ENCODE results near the gene NOS3.

NOS3 gene

DNA sequence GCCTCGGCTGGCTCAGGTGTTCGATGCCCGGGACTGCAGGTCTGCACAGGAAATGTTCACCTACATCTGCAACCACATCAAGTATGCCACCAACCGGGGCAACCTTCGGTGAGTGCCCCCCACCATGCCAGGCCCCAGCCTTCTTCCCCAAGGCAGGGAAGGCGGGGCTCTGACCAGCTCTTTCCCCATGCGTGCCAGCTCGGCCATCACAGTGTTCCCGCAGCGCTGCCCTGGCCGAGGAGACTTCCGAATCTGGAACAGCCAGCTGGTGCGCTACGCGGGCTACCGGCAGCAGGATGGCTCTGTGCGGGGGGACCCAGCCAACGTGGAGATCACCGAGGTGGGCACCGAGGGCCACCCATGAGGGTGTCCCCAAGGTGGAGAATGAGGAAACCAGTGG, 7.5 kb downstream of the NOS3 start:
- Histone ChIP-seq H3K79me2 (ENCODE audit: control insufficient read depth, insufficient read depth, low read length) (no peaks in the 10 kb centered on the region), H3K18ac (ENCODE audit: low read length) (no peak overlapping the region), H3K9ac (ENCODE audit: low read length) (no peak overlapping the region), H4K5ac (ENCODE audit: low read length) (no peak overlapping the region), H3K4me3 (ENCODE audit: low read length) (no peak overlapping the region), H3K4me1 (ENCODE audit: control insufficient read depth, low read depth, low read length) (no peaks in the 10 kb centered on the region), H3K4me2 (ENCODE audit: low read length) (no peak overlapping the region), H3K36me3 (ENCODE audit: control insufficient read depth, insufficient read depth, low read length) (no peaks in the 10 kb centered on the region), H3K4ac (ENCODE audit: low read depth, low read length) (no peak overlapping the region), H3K27ac (ENCODE audit: low read depth, low read length) (no peak overlapping the region), H3K56ac (ENCODE audit: low read length) (no peak overlapping the region), H2AK5ac (ENCODE audit: low read length) (no peak overlapping the region), H3K23ac (ENCODE audit: low read length) (no peak overlapping the region), H3K79me1 (ENCODE audit: low read length) (no peaks in the 10 kb centered on the region), H4K8ac (ENCODE audit: low read depth, low read length) (no peak overlapping the region), H2BK15ac (replicated peaks; ENCODE audit: low read depth) (no peak overlapping the region), H2BK5ac (ENCODE audit: low read length) (no peak overlapping the region), H3K27me3 (ENCODE audit: insufficient read depth, low read length, poor library complexity) (no peaks in the 10 kb centered on the region), H2BK120ac (ENCODE audit: low read depth, low read length) (no peak overlapping the region)
- no CpG with 5 or more reads among the region's 20 CpGs for WGBS (ENCODE audit: extremely low coverage, insufficient coverage, low lambda C conversion rate)
- no peak for DNase-seq

DNA sequence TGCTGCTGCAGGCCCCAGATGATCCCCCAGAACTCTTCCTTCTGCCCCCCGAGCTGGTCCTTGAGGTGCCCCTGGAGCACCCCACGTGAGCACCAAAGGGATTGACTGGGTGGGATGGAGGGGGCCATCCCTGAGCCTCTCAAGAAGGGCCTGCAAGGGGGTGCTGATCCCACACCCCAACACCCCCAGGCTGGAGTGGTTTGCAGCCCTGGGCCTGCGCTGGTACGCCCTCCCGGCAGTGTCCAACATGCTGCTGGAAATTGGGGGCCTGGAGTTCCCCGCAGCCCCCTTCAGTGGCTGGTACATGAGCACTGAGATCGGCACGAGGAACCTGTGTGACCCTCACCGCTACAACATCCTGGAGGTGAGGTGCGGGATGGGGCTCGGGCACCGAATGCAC, 8.2 kb downstream of the NOS3 start:
- H4K8ac ChIP-seq (ENCODE audit: low read depth, low read length): no peak overlapping the region
- no peak overlapping the region for H3K4me3 ChIP-seq (ENCODE audit: low read length)
- no peak overlapping the region for H2AK5ac ChIP-seq (ENCODE audit: low read length)
- WGBS (ENCODE audit: extremely low coverage, insufficient coverage, low lambda C conversion rate): no CpG with 5 or more reads among the region's 12 CpGs
- H2BK5ac ChIP-seq (ENCODE audit: low read length): no peak overlapping the region
- no peak overlapping the region for H3K27ac ChIP-seq (ENCODE audit: low read depth, low read length)
- H2BK15ac ChIP-seq (replicated peaks; ENCODE audit: low read depth): no peak overlapping the region
- H3K79me2 ChIP-seq (ENCODE audit: control insufficient read depth, insufficient read depth, low read length): no peaks in the 10 kb centered on the region
- H3K36me3 ChIP-seq (ENCODE audit: control insufficient read depth, insufficient read depth, low read length): no peaks in the 10 kb centered on the region
- no peak overlapping the region for H3K18ac ChIP-seq (ENCODE audit: low read length)
- H3K56ac ChIP-seq (ENCODE audit: low read length): no peak overlapping the region
- H4K5ac ChIP-seq (ENCODE audit: low read length): no peak overlapping the region
- H3K9ac ChIP-seq (ENCODE audit: low read length): no peak overlapping the region
- H3K4me2 ChIP-seq (ENCODE audit: low read length): no peak overlapping the region
- H3K4me1 ChIP-seq (ENCODE audit: control insufficient read depth, low read depth, low read length): no peaks in the 10 kb centered on the region
- DNase-seq: no peak
- H3K4ac ChIP-seq (ENCODE audit: low read depth, low read length): no peak overlapping the region
- H3K79me1 ChIP-seq (ENCODE audit: low read length): no peaks in the 10 kb centered on the region
- no peaks in the 10 kb centered on the region for H3K27me3 ChIP-seq (ENCODE audit: insufficient read depth, low read length, poor library complexity)
- H3K23ac ChIP-seq (ENCODE audit: low read length): no peak overlapping the region
- H2BK120ac ChIP-seq (ENCODE audit: low read depth, low read length): no peak overlapping the region

DNA sequence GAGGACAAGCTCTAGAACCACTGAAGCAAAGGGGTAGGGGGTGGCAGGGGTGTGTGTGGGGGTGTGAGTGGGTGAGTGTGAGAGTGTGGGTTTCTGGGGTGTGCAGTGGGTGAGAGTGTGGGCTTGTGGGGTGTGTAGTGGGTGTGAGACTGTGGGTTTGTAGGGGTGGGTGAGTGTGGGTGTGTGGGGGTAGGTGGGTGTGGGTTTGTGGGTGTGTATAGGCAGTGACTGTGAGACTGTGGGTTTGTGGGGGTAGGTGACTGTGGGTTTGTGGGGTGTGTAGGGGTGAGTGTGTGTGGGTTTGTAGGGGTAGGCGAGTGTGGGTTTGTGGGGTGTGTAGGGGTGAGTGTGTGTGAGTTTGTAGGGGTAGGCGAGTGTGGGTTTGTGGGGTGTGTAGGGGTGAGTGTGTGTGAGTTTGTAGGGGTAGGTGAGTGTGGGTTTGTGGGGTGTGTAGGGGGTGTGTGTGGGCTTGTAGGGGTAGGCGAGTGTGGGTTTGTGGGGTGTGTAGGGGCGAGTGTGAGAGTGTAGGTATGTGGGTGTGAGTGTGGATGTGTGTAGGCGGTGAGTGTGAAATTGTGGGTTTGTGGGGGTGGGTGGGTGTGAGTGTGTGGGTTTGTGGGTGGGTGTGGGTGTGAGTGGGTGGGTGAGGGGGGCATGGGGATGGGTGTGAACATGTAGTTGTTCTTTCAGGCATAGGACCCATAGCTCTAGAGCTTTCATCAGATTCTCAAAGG, 8.8 kb downstream of the NOS3 start:
- Histone ChIP-seq H2BK5ac (ENCODE audit: low read length) (no peak overlapping the region), H3K79me2 (ENCODE audit: control insufficient read depth, insufficient read depth, low read length) (no peaks in the 10 kb centered on the region), H2BK120ac (ENCODE audit: low read depth, low read length) (no peak overlapping the region), H2AK5ac (ENCODE audit: low read length) (no peak overlapping the region), H4K8ac (ENCODE audit: low read depth, low read length) (no peak overlapping the region), H2BK15ac (replicated peaks; ENCODE audit: low read depth) (no peak overlapping the region), H3K4me1 (ENCODE audit: control insufficient read depth, low read depth, low read length) (no peaks in the 10 kb centered on the region), H3K4ac (ENCODE audit: low read depth, low read length) (no peak overlapping the region), H3K18ac (ENCODE audit: low read length) (no peak overlapping the region), H3K9ac (ENCODE audit: low read length) (no peak overlapping the region), H3K36me3 (ENCODE audit: control insufficient read depth, insufficient read depth, low read length) (no peaks in the 10 kb centered on the region), H4K5ac (ENCODE audit: low read length) (no peak overlapping the region), H3K27me3 (ENCODE audit: insufficient read depth, low read length, poor library complexity) (no peaks in the 10 kb centered on the region), H3K4me3 (ENCODE audit: low read length) (no peak overlapping the region), H3K23ac (ENCODE audit: low read length) (no peak overlapping the region), H3K56ac (ENCODE audit: low read length) (no peak overlapping the region), H3K79me1 (ENCODE audit: low read length) (no peaks in the 10 kb centered on the region), H3K4me2 (ENCODE audit: low read length) (no peak overlapping the region), H3K27ac (ENCODE audit: low read depth, low read length) (no peak overlapping the region)
- no peak for DNase-seq
- 100% methylated on average over 4 of the region's 5 CpGs for WGBS (ENCODE audit: extremely low coverage, insufficient coverage, low lambda C conversion rate)

- no peak overlapping the region for H3K18ac ChIP-seq (ENCODE audit: low read length)
- H3K4ac ChIP-seq (ENCODE audit: low read depth, low read length): no peak overlapping the region
- no peak overlapping the region for H4K5ac ChIP-seq (ENCODE audit: low read length)
- no peak overlapping the region for H3K23ac ChIP-seq (ENCODE audit: low read length)
- H2BK120ac ChIP-seq (ENCODE audit: low read depth, low read length): no peak overlapping the region
- H3K4me3 ChIP-seq (ENCODE audit: low read length): no peak overlapping the region
- H4K8ac ChIP-seq (ENCODE audit: low read depth, low read length): no peak overlapping the region
- H3K9ac ChIP-seq (ENCODE audit: low read length): no peak overlapping the region
- no peak overlapping the region for H3K56ac ChIP-seq (ENCODE audit: low read length)
- WGBS (ENCODE audit: extremely low coverage, insufficient coverage, low lambda C conversion rate): no CpG with 5 or more reads among the region's 13 CpGs
- H3K79me2 ChIP-seq (ENCODE audit: control insufficient read depth, insufficient read depth, low read length): no peaks in the 10 kb centered on the region
- DNase-seq: no peak
- H2BK15ac ChIP-seq (replicated peaks; ENCODE audit: low read depth): no peak overlapping the region
- H3K36me3 ChIP-seq (ENCODE audit: control insufficient read depth, insufficient read depth, low read length): no peaks in the 10 kb centered on the region
- H3K27ac ChIP-seq (ENCODE audit: low read depth, low read length): no peak overlapping the region
- H3K4me1 ChIP-seq (ENCODE audit: control insufficient read depth, low read depth, low read length): no peaks in the 10 kb centered on the region
- no peak overlapping the region for H2BK5ac ChIP-seq (ENCODE audit: low read length)
- H3K27me3 ChIP-seq (ENCODE audit: insufficient read depth, low read length, poor library complexity): no peaks in the 10 kb centered on the region
- no peak overlapping the region for H3K4me2 ChIP-seq (ENCODE audit: low read length)
- no peak overlapping the region for H2AK5ac ChIP-seq (ENCODE audit: low read length)
- H3K79me1 ChIP-seq (ENCODE audit: low read length): no peaks in the 10 kb centered on the region
Measured at GRCh38 chr7:151000897-151001495, 10.2 kb downstream of the NOS3 start.

DNA sequence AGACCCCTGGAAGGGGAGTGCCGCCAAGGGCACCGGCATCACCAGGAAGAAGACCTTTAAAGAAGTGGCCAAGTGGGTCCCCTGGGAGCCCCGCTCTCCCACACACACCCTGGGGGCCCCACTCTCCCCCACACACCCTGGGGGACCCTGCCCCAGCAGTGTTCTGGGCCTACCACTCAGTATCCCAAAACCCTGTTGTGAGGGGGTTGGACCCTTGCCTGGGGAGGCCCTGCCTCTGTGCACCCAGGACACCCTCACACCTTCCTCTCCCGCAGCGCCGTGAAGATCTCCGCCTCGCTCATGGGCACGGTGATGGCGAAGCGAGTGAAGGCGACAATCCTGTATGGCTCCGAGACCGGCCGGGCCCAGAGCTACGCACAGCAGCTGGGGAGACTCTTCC, 10.7 kb downstream of the NOS3 start:
- H3K4ac ChIP-seq (ENCODE audit: low read depth, low read length): no peak overlapping the region
- no peak overlapping the region for H3K23ac ChIP-seq (ENCODE audit: low read length)
- no peak overlapping the region for H3K4me2 ChIP-seq (ENCODE audit: low read length)
- H3K79me1 ChIP-seq (ENCODE audit: low read length): no peaks in the 10 kb centered on the region
- no peak overlapping the region for H4K8ac ChIP-seq (ENCODE audit: low read depth, low read length)
- no peak for DNase-seq
- no peak overlapping the region for H2BK120ac ChIP-seq (ENCODE audit: low read depth, low read length)
- H2BK5ac ChIP-seq (ENCODE audit: low read length): no peak overlapping the region
- H3K36me3 ChIP-seq (ENCODE audit: control insufficient read depth, insufficient read depth, low read length): no peaks in the 10 kb centered on the region
- H3K4me1 ChIP-seq (ENCODE audit: control insufficient read depth, low read depth, low read length): no peaks in the 10 kb centered on the region
- no peaks in the 10 kb centered on the region for H3K27me3 ChIP-seq (ENCODE audit: insufficient read depth, low read length, poor library complexity)
- no peak overlapping the region for H3K56ac ChIP-seq (ENCODE audit: low read length)
- H3K9ac ChIP-seq (ENCODE audit: low read length): no peak overlapping the region
- no CpG with 5 or more reads among the region's 16 CpGs for WGBS (ENCODE audit: extremely low coverage, insufficient coverage, low lambda C conversion rate)
- H2BK15ac ChIP-seq (replicated peaks; ENCODE audit: low read depth): no peak overlapping the region
- no peak overlapping the region for H4K5ac ChIP-seq (ENCODE audit: low read length)
- no peak overlapping the region for H3K27ac ChIP-seq (ENCODE audit: low read depth, low read length)
- H2AK5ac ChIP-seq (ENCODE audit: low read length): no peak overlapping the region
- H3K4me3 ChIP-seq (ENCODE audit: low read length): no peak overlapping the region
- H3K79me2 ChIP-seq (ENCODE audit: control insufficient read depth, insufficient read depth, low read length): no peaks in the 10 kb centered on the region
- no peak overlapping the region for H3K18ac ChIP-seq (ENCODE audit: low read length)

DNA sequence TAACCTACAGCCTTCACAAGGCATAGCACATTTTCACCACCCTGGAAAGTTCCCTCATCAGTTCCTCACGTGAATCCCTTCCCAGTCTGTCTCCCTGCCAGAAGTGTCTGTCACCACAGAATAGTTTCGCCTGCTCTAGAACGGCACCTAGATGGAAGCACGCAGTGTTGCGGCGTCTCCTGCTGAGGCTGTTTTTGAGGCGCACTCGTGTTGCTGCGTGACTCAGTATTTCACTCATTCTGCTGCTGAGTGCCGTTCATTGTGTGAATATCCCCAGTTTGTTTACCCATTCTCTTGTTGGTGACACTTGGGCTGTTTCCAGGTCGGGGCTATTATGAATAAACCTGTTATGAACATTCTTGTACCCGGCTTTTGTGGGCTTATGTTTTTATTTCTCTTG, 12.8 kb downstream of the NOS3 start:
- Histone ChIP-seq H3K27ac (ENCODE audit: low read depth, low read length) (no peak overlapping the region), H3K56ac (ENCODE audit: low read length) (peak overlapping the region; percentile 56), H3K36me3 (ENCODE audit: control insufficient read depth, insufficient read depth, low read length) (no peaks in the 10 kb centered on the region), H3K79me2 (ENCODE audit: control insufficient read depth, insufficient read depth, low read length) (no peaks in the 10 kb centered on the region), H4K8ac (ENCODE audit: low read depth, low read length) (no peak overlapping the region), H2BK15ac (replicated peaks; ENCODE audit: low read depth) (no peak overlapping the region), H3K18ac (ENCODE audit: low read length) (no peak overlapping the region), H3K79me1 (ENCODE audit: low read length) (no peaks in the 10 kb centered on the region), H3K4me2 (ENCODE audit: low read length) (no peak overlapping the region), H2BK120ac (ENCODE audit: low read depth, low read length) (no peak overlapping the region), H3K4me3 (ENCODE audit: low read length) (no peak overlapping the region), H2AK5ac (ENCODE audit: low read length) (no peak overlapping the region), H3K9ac (ENCODE audit: low read length) (no peak overlapping the region), H3K4ac (ENCODE audit: low read depth, low read length) (no peak overlapping the region), H3K27me3 (ENCODE audit: insufficient read depth, low read length, poor library complexity) (no peaks in the 10 kb centered on the region), H2BK5ac (ENCODE audit: low read length) (no peak overlapping the region), H4K5ac (ENCODE audit: low read length) (no peak overlapping the region), H3K23ac (ENCODE audit: low read length) (no peak overlapping the region), H3K4me1 (ENCODE audit: control insufficient read depth, low read depth, low read length) (peaks cover 8% of the 10 kb centered on the region)
- DNase-seq: no peak
- no CpG with 5 or more reads among the region's 12 CpGs for WGBS (ENCODE audit: extremely low coverage, insufficient coverage, low lambda C conversion rate)
